NOMO-1 (cell line): ENCODE measurements around the gene TMCO2.
"Not testable (repeated sequence)": the region's sequence is repeated elsewhere in the genome, so short reads cannot be mapped to it uniquely, and the experiment has no call there.

ENCODE experiments used
- DNase-seq, 2 experiments: peaks; one replicate each; lab custom pipeline; 2025; ENCODE audit not compliant: unreplicated experiment in 2 of 2; lab: John Stamatoyannopoulos, UW

TMCO2 gene

GRCh38 chr1:40247655-40248054 is at the start of gene TMCO2:
TMCO2 (plus strand) TSS chr1:40247937; CDS start chr1:40247994, 57 bp downstream.
- DNase-seq = no peak

DNA sequence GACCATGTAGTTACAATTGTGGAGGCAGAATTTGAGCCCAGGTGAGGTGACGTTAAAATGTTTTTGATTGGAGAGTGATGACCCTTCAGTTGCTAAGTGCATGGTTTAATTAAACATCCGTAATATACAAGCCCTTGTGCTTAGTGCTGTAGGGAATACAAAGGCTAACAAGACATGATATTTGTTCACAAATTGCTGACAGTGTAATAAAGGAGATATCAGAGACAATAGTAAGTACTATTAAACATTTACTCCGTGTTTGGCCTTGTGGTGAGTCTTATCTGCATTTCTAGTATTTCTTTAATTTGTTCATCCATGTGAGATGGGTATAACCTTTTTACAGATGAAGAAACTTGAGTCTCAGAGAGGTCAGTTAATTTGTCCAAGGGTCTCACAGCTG is 48.6 kb upstream of the TMCO2 start:
- no peak for DNase-seq

- DNase-seq = no peak
Measured at GRCh38 chr1:40204856-40205255, 42.9 kb upstream of the TMCO2 start.

DNA sequence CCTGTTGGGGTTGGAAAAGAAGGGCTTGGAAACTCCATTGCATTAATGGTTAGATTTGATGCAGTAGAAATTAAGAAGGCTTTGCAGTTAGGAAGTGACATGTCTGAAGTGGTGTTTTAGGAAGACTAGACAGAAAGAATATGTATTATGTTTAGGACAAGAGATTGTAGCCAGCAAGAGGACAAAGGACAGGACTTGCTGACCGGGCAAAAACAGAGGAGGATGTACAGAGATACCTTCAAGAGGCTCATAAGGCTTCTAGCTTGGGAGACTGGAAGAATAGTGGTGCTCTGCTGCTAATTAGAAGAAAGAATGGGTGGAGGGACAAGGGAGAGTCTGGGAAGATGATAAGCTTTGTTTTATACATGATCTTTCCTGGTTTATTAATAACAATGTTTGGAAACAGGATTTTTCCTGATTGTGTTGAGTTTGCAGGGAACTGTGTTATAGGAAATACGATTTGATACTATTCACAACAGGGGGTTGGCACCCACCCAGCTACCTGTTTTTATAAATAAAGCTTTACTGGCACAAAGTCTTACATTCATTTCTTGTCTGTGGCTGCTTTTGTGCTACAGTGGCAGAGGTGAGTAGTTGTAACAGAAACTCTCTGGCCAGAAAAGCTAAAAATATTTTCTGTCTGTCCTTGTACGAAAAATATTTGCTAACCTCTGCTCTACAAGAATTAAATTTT is 37.1 kb upstream of the TMCO2 start:
- no peak for DNase-seq

- DNase-seq = no peak
Measured at GRCh38 chr1:40218333-40218732, 29.4 kb upstream of the TMCO2 start.

- DNase-seq = not testable (repeated sequence)
Measured at GRCh38 chr1:40221471-40221905, 26.2 kb upstream of the TMCO2 start.

DNA sequence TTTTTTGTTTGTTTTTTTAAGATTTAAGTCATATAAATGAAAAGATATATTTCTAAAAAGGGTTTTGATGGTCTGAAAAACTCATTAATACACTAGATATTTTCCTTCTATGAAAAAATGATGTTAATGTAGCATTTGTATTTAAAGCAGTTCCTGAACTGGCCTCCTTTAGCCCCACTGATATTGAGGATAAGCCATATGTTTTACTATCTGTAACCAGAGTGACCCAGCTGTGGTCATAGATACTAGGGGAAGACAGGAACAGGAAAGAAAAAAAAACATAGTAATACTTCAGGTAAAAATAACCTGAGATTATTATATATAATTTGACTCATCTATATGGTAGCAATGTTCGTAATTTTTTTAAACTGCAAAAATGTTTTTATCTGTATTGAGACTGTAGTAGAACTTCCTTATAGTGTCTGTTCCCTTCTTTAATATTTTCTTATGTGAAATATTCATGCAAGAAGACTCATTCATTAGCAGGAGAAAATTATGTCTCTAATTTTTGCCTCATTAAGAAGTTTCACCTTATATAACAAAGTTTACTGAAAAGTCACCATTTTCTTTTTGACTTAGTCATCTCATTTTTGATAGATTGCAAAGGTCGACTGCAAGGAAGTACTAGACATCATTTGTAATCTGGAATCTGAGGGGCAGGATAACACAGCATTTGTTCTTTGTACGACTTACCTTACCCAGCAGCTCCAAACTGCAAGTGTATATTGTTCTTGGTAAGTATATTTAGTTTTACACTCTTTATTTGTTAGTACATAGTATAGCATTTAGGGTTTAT is 25.6 kb upstream of the TMCO2 start:
- DNase-seq = no peak

- DNase-seq = no peak
Measured at GRCh38 chr1:40224040-40224439, 23.7 kb upstream of the TMCO2 start.

GRCh38 chr1:40226192-40226591 is 21.5 kb upstream of the TMCO2 start:
- DNase-seq = no peak

DNA sequence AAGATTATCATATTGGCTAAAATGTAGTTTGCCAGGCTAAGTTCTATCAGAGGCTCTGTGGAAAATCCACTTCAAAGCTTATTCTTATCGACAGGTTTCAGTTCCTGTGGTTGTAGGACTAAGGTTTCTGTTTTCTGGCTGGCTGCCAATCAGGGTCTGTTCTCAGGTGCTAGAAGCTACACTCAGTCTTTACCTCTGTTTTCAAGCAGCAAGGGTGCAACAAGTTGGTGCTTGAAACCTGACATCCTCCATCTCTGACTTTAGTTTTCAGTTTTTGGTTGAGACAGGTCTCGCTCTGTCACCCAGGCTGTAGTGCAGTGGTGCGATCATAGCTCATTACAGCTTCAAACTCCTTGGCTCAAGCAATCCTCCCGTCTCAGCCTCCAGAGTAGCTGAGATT is 15.3 kb upstream of the TMCO2 start:
- DNase-seq = no peak

GRCh38 chr1:40239626-40240025 is 8.1 kb upstream of the TMCO2 start:
- no peak for DNase-seq

DNA sequence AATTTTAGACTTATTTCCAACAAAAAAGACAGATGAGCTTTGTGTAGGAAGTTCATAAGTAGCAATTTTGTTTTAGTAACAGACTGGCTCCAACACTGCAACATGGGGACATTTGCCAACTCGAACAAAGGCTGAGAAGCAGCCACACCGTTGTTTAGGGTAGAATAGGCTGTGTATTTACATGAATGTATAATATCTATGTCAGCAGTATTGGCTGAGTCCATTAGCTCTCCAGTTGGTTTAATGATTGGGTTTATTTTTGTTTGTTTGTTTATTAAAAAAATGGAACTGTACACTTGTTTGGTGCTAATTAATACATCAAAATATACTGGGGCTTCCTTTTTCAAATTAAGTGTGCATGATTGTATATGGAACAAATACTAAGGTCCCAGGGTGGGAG is 7.3 kb upstream of the TMCO2 start:
- DNase-seq = no peak

GRCh38 chr1:40241362-40241761 is 6.4 kb upstream of the TMCO2 start:
- DNase-seq = peak in 1 of 2 experiments; percentile 10

GRCh38 chr1:40243351-40243750 is 4.4 kb upstream of the TMCO2 start:
- DNase-seq = no peak

DNA sequence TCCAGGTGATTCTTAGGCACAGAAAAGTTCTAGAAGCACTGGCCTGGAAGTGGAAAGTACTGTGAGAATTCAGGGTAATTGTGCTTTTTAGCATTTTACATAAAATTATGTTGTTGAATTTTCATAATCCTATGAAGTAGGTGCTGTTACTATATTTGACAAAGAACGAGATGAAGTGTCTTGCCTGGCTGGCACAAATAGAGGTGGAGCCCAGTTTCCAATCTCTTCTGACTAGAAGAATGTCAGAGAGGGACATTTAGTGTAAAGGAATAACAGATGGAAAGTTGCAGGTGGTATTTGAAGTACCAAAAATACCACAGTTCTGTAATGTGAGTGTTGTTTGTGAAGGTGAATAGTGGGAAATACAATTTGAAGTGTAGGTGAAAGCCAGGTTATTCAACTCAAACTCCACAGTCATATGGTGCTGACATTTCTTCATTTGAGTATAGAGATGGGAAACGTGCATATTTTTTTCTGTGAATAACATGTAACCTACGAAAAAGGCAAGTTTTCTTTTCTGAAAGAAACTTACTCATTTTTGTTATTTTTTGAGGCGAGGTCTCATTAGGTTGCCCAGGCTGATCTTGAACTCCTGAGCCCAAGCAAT is 3.5 kb upstream of the TMCO2 start:
- DNase-seq = no peak

- DNase-seq = no peak
Measured at GRCh38 chr1:40245686-40246085, 2.1 kb upstream of the TMCO2 start.

GRCh38 chr1:40248412-40248811 is 675 bp downstream of the TMCO2 start:
- DNase-seq = no peak

DNA sequence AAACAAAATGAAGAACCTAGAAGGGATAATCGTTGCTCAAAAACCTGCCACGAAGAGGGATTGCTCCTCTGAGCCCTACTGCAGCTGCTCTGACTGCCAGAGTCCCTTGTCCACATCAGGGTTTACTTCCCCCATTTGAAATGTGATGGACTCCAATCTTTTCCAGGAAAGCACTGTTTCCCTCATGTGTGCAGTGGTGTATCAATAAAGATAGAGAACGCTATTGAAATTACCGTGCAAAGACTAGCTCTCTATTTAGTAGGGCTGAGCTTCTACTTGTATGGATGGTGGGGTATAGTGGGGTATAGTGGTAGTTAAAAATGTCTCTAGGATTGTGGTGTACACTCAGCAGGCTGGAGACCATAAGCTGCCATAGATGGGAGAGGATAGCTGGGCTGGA is 3.7 kb downstream of the TMCO2 start:
- peak in 1 of 2 experiments; percentile 18 for DNase-seq

- no peak for DNase-seq
Measured at GRCh38 chr1:40252601-40253000, 4.9 kb downstream of the TMCO2 start.

DNA sequence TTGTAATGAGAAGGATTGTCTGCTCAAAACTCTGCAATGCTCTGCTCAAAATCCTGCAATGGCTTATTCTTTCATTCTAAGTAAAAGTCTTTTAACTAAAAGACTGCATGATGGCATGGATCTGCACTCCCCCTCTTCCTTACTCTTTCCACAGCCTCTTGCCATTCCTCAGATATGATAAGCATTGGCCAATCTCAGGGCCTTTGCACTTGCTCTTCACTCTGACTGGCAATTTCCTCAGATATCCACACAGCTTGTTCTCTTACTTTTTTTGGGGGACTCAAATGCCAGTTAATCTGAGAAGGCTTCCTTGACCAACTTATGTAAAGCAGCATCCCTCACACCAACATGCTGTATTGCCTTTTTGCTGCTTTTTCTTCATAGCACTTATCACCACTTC is 7.5 kb downstream of the TMCO2 start:
- no peak for DNase-seq

GRCh38 chr1:40256401-40257084 is 8.8 kb downstream of the TMCO2 start:
- DNase-seq = no peak
